ENCODE measurements around the gene PHLDB1.

- TF ChIP-seq NRF1 (IDR thresholded peaks at IDR 0.05; ENCODE audit: low read depth, low read length) (no peak), USF2 (IDR thresholded peaks at IDR 0.05; ENCODE audit: borderline replicate concordance, low read depth, low read length) (no peak), TAF1 (IDR thresholded peaks at IDR 0.05; ENCODE audit: borderline replicate concordance, low read depth, low read length) (no peak), GATA2 (CRISPR knock-in tag; IDR thresholded peaks at IDR 0.05) (no peak), YY1 (IDR thresholded peaks at IDR 0.05; ENCODE audit: low read depth) (no peak), SMC3 (IDR thresholded peaks at IDR 0.05; ENCODE audit: low read depth, low read length) (no peak), USF1 (IDR thresholded peaks at IDR 0.05; ENCODE audit: borderline replicate concordance, low read depth) (no peak)
- TF ChIP-seq, protein P1, sequence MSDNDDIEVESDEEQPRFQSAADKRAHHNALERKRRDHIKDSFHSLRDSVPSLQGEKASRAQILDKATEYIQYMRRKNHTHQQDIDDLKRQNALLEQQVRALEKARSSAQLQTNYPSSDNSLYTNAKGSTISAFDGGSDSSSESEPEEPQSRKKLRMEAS (IDR thresholded peaks at IDR 0.05; ENCODE audit: low read depth): no peak
- TF ChIP-seq, protein P2, sequence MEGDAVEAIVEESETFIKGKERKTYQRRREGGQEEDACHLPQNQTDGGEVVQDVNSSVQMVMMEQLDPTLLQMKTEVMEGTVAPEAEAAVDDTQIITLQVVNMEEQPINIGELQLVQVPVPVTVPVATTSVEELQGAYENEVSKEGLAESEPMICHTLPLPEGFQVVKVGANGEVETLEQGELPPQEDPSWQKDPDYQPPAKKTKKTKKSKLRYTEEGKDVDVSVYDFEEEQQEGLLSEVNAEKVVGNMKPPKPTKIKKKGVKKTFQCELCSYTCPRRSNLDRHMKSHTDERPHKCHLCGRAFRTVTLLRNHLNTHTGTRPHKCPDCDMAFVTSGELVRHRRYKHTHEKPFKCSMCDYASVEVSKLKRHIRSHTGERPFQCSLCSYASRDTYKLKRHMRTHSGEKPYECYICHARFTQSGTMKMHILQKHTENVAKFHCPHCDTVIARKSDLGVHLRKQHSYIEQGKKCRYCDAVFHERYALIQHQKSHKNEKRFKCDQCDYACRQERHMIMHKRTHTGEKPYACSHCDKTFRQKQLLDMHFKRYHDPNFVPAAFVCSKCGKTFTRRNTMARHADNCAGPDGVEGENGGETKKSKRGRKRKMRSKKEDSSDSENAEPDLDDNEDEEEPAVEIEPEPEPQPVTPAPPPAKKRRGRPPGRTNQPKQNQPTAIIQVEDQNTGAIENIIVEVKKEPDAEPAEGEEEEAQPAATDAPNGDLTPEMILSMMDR (IDR thresholded peaks at IDR 0.05): no peak
- TF ChIP-seq, protein P3, sequence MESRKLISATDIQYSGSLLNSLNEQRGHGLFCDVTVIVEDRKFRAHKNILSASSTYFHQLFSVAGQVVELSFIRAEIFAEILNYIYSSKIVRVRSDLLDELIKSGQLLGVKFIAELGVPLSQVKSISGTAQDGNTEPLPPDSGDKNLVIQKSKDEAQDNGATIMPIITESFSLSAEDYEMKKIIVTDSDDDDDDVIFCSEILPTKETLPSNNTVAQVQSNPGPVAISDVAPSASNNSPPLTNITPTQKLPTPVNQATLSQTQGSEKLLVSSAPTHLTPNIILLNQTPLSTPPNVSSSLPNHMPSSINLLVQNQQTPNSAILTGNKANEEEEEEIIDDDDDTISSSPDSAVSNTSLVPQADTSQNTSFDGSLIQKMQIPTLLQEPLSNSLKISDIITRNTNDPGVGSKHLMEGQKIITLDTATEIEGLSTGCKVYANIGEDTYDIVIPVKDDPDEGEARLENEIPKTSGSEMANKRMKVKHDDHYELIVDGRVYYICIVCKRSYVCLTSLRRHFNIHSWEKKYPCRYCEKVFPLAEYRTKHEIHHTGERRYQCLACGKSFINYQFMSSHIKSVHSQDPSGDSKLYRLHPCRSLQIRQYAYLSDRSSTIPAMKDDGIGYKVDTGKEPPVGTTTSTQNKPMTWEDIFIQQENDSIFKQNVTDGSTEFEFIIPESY (IDR thresholded peaks at IDR 0.05; ENCODE audit: borderline replicate concordance, low read depth): no peak
- TF ChIP-seq, protein P4, sequence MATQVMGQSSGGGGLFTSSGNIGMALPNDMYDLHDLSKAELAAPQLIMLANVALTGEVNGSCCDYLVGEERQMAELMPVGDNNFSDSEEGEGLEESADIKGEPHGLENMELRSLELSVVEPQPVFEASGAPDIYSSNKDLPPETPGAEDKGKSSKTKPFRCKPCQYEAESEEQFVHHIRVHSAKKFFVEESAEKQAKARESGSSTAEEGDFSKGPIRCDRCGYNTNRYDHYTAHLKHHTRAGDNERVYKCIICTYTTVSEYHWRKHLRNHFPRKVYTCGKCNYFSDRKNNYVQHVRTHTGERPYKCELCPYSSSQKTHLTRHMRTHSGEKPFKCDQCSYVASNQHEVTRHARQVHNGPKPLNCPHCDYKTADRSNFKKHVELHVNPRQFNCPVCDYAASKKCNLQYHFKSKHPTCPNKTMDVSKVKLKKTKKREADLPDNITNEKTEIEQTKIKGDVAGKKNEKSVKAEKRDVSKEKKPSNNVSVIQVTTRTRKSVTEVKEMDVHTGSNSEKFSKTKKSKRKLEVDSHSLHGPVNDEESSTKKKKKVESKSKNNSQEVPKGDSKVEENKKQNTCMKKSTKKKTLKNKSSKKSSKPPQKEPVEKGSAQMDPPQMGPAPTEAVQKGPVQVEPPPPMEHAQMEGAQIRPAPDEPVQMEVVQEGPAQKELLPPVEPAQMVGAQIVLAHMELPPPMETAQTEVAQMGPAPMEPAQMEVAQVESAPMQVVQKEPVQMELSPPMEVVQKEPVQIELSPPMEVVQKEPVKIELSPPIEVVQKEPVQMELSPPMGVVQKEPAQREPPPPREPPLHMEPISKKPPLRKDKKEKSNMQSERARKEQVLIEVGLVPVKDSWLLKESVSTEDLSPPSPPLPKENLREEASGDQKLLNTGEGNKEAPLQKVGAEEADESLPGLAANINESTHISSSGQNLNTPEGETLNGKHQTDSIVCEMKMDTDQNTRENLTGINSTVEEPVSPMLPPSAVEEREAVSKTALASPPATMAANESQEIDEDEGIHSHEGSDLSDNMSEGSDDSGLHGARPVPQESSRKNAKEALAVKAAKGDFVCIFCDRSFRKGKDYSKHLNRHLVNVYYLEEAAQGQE (IDR thresholded peaks at IDR 0.05; ENCODE audit: low read depth, low read length): no peak
Observed at GRCh38 chr11:118699506-118700220, 92.2 kb downstream of the PHLDB1 start.

Measured in SK-N-SH (cell line).